AG04449 (cell line): ENCODE measurements around the gene MINDY2.
"Not testable (repeated sequence)": the region's sequence is repeated elsewhere in the genome, so short reads cannot be mapped to it uniquely, and the experiment has no call there.

Source experiments
- CTCF ChIA-PET: fragments of 350-600 bp; formaldehyde crosslinking; extraction: SDS; loops from one replicate; lab custom pipeline; 2021; ENCODE audit warnings: antibody characterized with exemption; lab: Yijun Ruan, JAX
- POLR2A ChIA-PET: fragments of 400-600, 350-600 bp; formaldehyde crosslinking; extraction: SDS; loops from one replicate; lab custom pipeline; 2020; ENCODE audit warnings: antibody characterized with exemption, inconsistent platforms; lab: Yijun Ruan, JAX
- DNase-seq: peaks from one replicate; pipeline ENCODE4 v3.0.0-alpha.2; 2010; ENCODE audit warnings: low read depth, low spot score
- H3K4me3 ChIP-seq: 2 replicates; pipeline ENCODE4 v1.5.1; 2011; ENCODE audit warnings: low read depth, mild to moderate bottlenecking, control low read depth, low read length
- TF ChIP-seq, protein P1 (sequence below): IDR thresholded peaks from one replicate; pipeline ENCODE4 v1.5.1; 2011; ENCODE audit warnings: mild to moderate bottlenecking, moderate library complexity, low read length, control low read depth, inconsistent platforms; ENCODE audit not compliant: insufficient read depth; ENCODE audit errors: missing control alignments

MINDY2 gene

DNA sequence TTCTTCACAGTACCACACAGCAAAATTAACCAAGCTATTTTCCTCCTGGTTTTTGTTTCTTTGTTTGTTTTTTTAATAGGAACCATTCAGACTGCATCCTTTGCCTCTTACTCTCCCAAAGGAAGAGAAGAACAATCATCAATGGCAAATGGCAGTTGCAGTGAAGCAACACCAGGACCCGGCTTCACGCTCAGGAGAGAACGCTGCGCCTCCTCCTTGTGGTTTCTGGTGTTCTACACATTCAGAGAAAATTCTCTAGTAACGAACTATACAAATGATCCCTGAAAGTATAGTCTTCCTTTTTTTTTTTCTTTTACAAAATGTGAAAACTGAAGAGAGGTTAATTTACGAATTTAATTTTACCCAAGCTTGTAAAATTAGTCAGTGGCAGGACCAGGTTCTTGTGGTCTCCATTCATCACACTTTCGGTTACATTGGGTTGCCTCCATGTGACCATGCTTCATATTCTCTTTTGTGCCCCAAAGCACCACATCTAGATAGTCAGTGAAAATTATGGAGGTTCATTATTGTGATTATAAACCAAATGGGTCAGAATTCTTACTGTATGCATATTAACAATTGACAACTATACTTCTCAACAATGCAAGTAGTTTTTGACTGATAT is 10.6 kb upstream of the MINDY2 start:
- ChIA-PET CTCF (interaction anchor here (1.0 to 3.0 kb wide), 7 partner anchors 10 to 532 kb away, joined by 3 to 17 read pairs (median 7); partner anchors contain the start of genes ADAM10 and MINDY2), POLR2A (interaction anchor here (0.9 kb wide), 1 partner anchor 11 kb away, joined by 3 read pairs; the partner anchor contains the start of gene MINDY2)
- TF ChIP-seq, protein P1, sequence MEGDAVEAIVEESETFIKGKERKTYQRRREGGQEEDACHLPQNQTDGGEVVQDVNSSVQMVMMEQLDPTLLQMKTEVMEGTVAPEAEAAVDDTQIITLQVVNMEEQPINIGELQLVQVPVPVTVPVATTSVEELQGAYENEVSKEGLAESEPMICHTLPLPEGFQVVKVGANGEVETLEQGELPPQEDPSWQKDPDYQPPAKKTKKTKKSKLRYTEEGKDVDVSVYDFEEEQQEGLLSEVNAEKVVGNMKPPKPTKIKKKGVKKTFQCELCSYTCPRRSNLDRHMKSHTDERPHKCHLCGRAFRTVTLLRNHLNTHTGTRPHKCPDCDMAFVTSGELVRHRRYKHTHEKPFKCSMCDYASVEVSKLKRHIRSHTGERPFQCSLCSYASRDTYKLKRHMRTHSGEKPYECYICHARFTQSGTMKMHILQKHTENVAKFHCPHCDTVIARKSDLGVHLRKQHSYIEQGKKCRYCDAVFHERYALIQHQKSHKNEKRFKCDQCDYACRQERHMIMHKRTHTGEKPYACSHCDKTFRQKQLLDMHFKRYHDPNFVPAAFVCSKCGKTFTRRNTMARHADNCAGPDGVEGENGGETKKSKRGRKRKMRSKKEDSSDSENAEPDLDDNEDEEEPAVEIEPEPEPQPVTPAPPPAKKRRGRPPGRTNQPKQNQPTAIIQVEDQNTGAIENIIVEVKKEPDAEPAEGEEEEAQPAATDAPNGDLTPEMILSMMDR = no peak
- no peak overlapping the region for H3K4me3 ChIP-seq
- no peak for DNase-seq

DNA sequence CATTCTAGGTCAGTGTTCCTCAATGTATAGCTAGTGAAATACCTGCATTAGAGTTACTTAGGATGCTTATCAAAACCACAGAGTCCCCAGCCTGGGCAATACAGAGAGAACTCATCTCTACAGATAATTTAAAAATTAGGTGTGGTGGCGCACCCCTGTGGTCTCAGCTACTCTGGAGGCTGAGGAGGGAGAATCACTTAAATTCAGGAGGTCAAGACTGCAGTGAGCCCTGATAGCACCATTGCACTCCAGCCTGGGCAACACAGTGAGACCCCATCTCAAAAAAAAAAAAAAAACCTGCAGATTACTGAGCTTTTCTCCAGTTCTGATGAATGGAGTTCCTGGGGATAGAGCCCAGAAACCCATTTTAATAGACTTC is 10.1 kb upstream of the MINDY2 start:
- POLR2A ChIA-PET = interaction anchor here (0.6 to 1.5 kb wide), 2 partner anchors 10 to 94 kb away, joined by 3 to 4 read pairs; partner anchors contain the start of gene MINDY2
- H3K4me3 ChIP-seq = no peak overlapping the region
- DNase-seq = no peak
- CTCF ChIA-PET = interaction anchor here (1.0 to 2.2 kb wide), 4 partner anchors 9 to 533 kb away, joined by 3 to 15 read pairs (median 6); partner anchors contain the start of gene MINDY2
- TF ChIP-seq, protein P1 = no peak

DNA sequence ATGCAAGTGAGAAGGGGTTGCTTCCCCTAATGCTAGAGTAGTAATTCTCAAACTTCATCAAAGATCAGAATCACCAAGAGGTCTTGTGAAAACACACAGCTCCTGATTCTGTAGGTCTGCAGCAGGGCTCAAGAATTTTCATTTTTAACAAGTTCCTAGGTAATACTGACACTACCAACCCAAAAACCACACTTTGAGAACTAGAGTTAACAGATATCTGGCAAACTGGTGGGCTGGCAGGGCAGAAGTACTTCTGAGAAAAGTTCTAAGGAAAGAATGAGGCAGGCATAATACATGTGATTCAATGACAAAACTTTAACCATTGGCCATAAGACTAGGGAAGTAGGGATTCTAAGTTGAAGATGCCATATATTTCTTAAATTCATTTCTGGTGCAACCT is 8.8 kb upstream of the MINDY2 start:
- POLR2A ChIA-PET = interaction anchor here (1.5 kb wide), 1 partner anchor 8 kb away, joined by 3 read pairs; the partner anchor contains the start of gene MINDY2
- no peak overlapping the region for H3K4me3 ChIP-seq
- no peak for DNase-seq
- CTCF ChIA-PET = interaction anchor here (1.4 to 1.7 kb wide), 2 partner anchors 8 to 493 kb away, joined by 5 to 7 read pairs; partner anchors contain the start of gene MINDY2
- TF ChIP-seq, protein P1 = no peak

DNA sequence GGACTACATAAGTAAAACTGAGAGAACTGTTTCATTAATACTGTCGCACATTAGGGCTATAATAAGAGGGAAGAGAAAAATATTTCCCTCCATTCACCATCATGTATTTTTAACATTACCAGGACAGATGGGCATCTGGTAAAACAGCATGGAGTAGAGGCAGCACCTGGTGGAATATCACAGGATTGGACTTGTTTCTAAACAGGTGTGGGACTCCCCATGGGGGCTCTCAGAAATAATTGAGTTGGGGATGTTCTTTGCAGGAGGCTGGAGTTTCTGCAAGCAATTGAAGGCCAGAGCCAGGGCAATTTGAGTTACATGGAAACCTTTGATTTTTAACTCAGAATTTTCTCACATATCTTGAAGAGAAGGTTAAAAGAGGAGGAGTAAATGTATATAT is 8.4 kb upstream of the MINDY2 start:
- DNase-seq = no peak
- H3K4me3 ChIP-seq = no peak overlapping the region
- ChIA-PET POLR2A (interaction anchor here (1.5 kb wide), 1 partner anchor 8 kb away, joined by 3 read pairs; the partner anchor contains the start of gene MINDY2), CTCF (interaction anchor here (1.0 kb wide), 1 partner anchor 493 kb away, joined by 3 read pairs; no protein-coding TSS in a partner anchor)
- TF ChIP-seq, protein P1 = no peak

DNA sequence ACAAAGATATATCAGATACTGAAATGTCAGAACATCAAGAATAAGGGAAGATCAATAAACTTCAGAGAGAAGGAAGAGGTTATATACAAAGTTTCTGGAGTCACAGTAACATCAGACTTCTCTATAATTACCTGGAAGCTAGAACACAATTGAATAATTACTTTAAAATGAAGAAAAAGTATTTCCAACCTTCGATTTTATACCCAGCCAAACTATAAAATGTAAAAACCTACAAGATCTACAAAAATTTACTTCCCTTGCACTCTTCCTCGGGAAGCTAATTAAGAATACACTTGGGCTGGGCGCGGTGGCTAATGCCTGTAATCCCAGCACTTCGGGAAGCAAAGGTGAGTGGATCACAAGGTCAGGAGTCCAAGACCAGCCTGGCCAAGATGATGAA is 6.6 kb upstream of the MINDY2 start:
- DNase-seq = no peak
- no peak overlapping the region for H3K4me3 ChIP-seq
- POLR2A ChIA-PET = no interaction called here
- TF ChIP-seq, protein P1 = no peak
- CTCF ChIA-PET = no interaction called here

DNA sequence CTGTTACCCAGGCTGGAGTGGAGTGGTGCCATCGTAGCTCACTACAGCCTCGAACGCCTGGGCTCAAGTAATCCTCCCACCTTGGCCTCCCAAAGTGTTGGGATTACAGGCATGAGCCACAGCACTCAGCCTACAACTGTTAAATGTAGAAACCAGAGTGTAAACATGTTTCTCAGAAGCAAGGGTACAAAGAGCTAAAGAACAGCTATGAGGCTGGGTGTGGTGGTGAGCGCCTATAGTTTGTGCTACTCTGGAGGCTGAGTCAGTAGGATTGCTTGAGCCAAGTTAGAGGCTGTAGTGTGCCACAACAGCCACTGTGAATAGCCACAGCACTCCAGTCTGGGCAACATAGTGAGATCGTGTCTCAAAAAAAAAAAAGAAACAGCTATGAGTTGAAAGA is 4.8 kb upstream of the MINDY2 start:
- no peak overlapping the region for H3K4me3 ChIP-seq
- POLR2A ChIA-PET = no interaction called here
- DNase-seq = no peak
- CTCF ChIA-PET = no interaction called here
- TF ChIP-seq, protein P1 = no peak

DNA sequence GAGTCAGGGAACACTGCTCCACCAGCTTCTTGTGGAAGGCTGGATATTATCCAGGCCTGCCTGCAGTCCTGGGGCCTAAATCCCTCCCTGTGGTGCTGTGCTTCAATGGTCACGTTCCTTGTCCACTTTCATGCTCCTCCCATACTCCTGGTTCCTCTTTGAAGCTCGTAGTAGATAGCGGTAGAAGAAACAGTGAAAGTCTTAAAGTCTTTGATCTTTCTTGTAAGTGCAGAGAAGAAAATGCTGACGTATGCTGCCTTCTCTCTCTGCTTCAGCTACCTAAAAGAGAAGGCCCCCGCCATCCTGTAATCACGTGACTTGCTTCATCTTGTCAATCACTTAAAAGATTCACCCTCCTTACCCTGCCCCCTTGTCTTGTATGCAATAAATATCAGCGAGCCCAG is 2.5 kb upstream of the MINDY2 start:
- POLR2A ChIA-PET = not testable (repeated sequence)

More for the DNA sequence above, 2.5 kb upstream of the MINDY2 start:
- H3K4me3 ChIP-seq, DNase-seq: not testable (repeated sequence)
- CTCF ChIA-PET = interaction anchor here (1.0 to 3.3 kb wide), 3 partner anchors 17 to 541 kb away, joined by 3 to 13 read pairs (median 4); no protein-coding TSS in a partner anchor
